Hepatocyte (in vitro differentiated cells): Measurements from ENCODE around the gene KCNK4. TPM values are rescaled to one million over a fixed set of nuclear protein-coding genes. Genes with fewer than 3 reads are reported as not detected.

ENCODE experiments used
- DNase-seq: peaks from one replicate; pipeline ENCODE4 v3.0.0-alpha.2; 2016; ENCODE audit warnings: low spot score
- H2AFZ ChIP-seq: fragments of 200-600 bp; sonication (generic); 2 replicates; pipeline ENCODE4 v1.6.0; 2016; ENCODE audit warnings: antibody characterized with exemption, mild to moderate bottlenecking
- H3K27ac ChIP-seq: fragments of 200-600 bp; sonication (generic); 2 replicates; pipeline ENCODE4 v1.5.1; 2016; ENCODE audit warnings: mild to moderate bottlenecking
- H3K27me3 ChIP-seq: fragments of 200-600 bp; sonication (generic); 2 replicates; pipeline ENCODE4 v1.6.1; 2016
- H3K36me3 ChIP-seq: fragments of 200-600 bp; sonication (generic); replicated peaks from 2 replicates; pipeline ENCODE4 v1.5.1; 2016; ENCODE audit warnings: low read depth; ENCODE audit not compliant: insufficient read depth
- H3K4me1 ChIP-seq: fragments of 200-600 bp; sonication (generic); 2 replicates; pipeline ENCODE4 v1.5.1; 2016; ENCODE audit warnings: mild to moderate bottlenecking, moderate library complexity; ENCODE audit not compliant: insufficient read depth
- H3K4me2 ChIP-seq: fragments of 200-600 bp; sonication (generic); 2 replicates; pipeline ENCODE4 v1.6.0; 2016
- H3K4me3 ChIP-seq: fragments of 200-600 bp; sonication (generic); 2 replicates; pipeline ENCODE4 v1.5.1; 2016; ENCODE audit warnings: mild to moderate bottlenecking
- H3K79me2 ChIP-seq: fragments of 200-600 bp; sonication (generic); 2 replicates; pipeline ENCODE4 v1.6.0; 2017; ENCODE audit warnings: mild to moderate bottlenecking
- H3K9me2 ChIP-seq: fragments of 200-600 bp; sonication (generic); replicated peaks from 2 replicates; pipeline ENCODE4 v1.6.0; 2017; ENCODE audit warnings: mild to moderate bottlenecking; ENCODE audit not compliant: insufficient read depth
- H3K9me3 ChIP-seq: fragments of 200-600 bp; sonication (generic); 2 replicates; pipeline ENCODE4 v1.5.1; 2016; ENCODE audit warnings: low read depth, mild to moderate bottlenecking
- H4K20me1 ChIP-seq: fragments of 200-600 bp; sonication (generic); 2 replicates; pipeline ENCODE4 v1.6.0; 2016; ENCODE audit warnings: mild to moderate bottlenecking; ENCODE audit not compliant: insufficient read depth, poor library complexity, severe bottlenecking
- CTCF ChIP-seq: fragments of 200-600 bp; sonication (generic); IDR thresholded peaks from 2 replicates; pipeline ENCODE4 v1.5.1; 2016; ENCODE audit warnings: antibody characterized with exemption, mild to moderate bottlenecking; ENCODE audit not compliant: poor library complexity
- EZH2 ChIP-seq: fragments of 200-600 bp; sonication (generic); IDR thresholded peaks from 2 replicates; pipeline ENCODE4 v1.6.1; 2016; ENCODE audit warnings: antibody characterized with exemption, mild to moderate bottlenecking, borderline replicate concordance
- EZH2phosphoT487 ChIP-seq: fragments of 200-600 bp; sonication (generic); IDR thresholded peaks from one replicate; pipeline ENCODE4 v1.6.1; 2018; ENCODE audit warnings: antibody characterized with exemption, mild to moderate bottlenecking, low read depth, moderate library complexity; ENCODE audit not compliant: unreplicated experiment, severe bottlenecking
- WGBS: methylation state at CpG from one replicate; pipeline ENCODE4 v1.1.6; 2016; ENCODE audit warnings: low lambda C conversion rate; ENCODE audit errors: missing lambda C conversion rate; 5-methylcytosine and 5-hydroxymethylcytosine counted together
- polyA plus RNA-seq: library from polyadenylated mRNA; unstranded; fragments of >200 nt; fragmentation: Nextera tagmentation; extraction: Ambion mirVana; gene quantifications from 2 replicates; pipeline ENCODE4 v1.2.1, GENCODE V29; 2016
- total RNA-seq: library from RNA; depleted of rRNA; stranded (reverse); fragments of >200 nt; gene quantifications from 2 replicates; pipeline ENCODE4 v1.2.3, GENCODE V29; 2014

KCNK4 gene
- total and polyA plus RNA-seq, 2 experiments from 2014 or later: not detected

DNA sequence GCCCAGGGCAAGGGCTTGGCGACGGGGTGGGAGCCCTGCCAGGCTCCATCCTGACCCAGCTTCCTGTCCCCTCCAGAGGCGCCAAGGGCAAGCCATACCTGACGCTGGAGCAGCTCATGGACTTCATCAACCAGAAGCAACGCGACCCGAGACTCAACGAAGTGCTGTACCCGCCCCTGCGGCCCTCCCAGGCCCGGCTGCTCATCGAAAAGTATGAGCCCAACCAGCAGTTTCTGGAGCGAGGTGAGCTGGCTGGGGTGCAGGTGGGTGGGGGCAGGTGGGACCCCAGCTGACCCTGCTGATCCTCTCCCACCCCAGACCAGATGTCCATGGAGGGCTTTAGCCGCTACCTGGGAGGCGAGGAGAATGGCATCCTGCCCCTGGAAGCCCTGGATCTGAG is 34.8 kb upstream of the KCNK4 start:
- no peak overlapping the region for H3K4me2 ChIP-seq
- no peaks in the 10 kb centered on the region for H3K9me3 ChIP-seq
- no peaks in the 10 kb centered on the region for H3K9me2 ChIP-seq
- H3K27me3 ChIP-seq: no peaks in the 10 kb centered on the region
- no peak overlapping the region for H3K27ac ChIP-seq
- DNase-seq: no peak
- H3K4me1 ChIP-seq: peaks cover 5% of the 10 kb centered on the region
- H2AFZ ChIP-seq: no peak overlapping the region
- H3K36me3 ChIP-seq: no peaks in the 10 kb centered on the region
- WGBS: 96% methylated on average over 15 of the region's 15 CpGs
- H3K79me2 ChIP-seq: peaks cover 16% of the 10 kb centered on the region
- H4K20me1 ChIP-seq: peaks cover 5% of the 10 kb centered on the region
- H3K4me3 ChIP-seq: no peak overlapping the region
- no peak for TF ChIP-seq EZH2phosphoT487
- no peak for TF ChIP-seq EZH2
- no peak for TF ChIP-seq CTCF

- H3K27ac ChIP-seq: no peak overlapping the region
- no peaks in the 10 kb centered on the region for H4K20me1 ChIP-seq
- H3K4me2 ChIP-seq: no peak overlapping the region
- H3K27me3 ChIP-seq: no peaks in the 10 kb centered on the region
- H3K4me3 ChIP-seq: no peak overlapping the region
- no peaks in the 10 kb centered on the region for H3K9me2 ChIP-seq
- H2AFZ ChIP-seq: no peak overlapping the region
- H3K36me3 ChIP-seq: no peaks in the 10 kb centered on the region
- TF ChIP-seq EZH2: no peak
- TF ChIP-seq EZH2phosphoT487: no peak
- no peak for TF ChIP-seq CTCF
- DNase-seq: no peak
- no peaks in the 10 kb centered on the region for H3K9me3 ChIP-seq
- no peaks in the 10 kb centered on the region for H3K4me1 ChIP-seq
- 93% methylated on average over 21 of the region's 24 CpGs for WGBS
- H3K79me2 ChIP-seq: no peaks in the 10 kb centered on the region
Measured at GRCh38 chr11:64258356-64258755, 32.7 kb upstream of the KCNK4 start.

DNA sequence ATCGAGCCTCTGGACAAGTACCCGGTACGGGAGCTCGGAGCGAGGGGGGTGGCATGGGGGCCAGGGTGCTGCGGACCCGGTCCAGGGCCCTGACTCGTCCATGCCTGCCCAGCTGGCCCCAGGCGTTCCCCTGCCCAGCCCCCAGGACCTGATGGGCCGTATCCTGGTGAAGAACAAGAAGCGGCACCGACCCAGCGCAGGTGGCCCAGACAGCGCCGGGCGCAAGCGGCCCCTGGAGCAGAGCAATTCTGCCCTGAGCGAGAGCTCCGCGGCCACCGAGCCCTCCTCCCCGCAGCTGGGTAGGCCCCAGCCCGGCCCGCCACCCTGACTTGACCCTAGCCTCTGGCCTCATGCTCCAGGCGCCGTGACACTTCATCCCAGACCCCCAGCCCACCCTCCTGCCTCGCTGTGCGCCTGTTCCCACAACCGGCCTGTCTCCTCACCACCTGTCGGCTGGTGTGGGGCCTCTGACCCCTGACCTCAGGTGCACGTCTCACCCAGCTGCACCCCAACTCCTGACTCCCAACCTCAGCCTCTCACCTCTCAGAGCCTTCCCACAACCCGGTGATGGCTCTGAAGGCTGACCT is 32.1 kb upstream of the KCNK4 start:
- DNase-seq: no peak
- H4K20me1 ChIP-seq: no peaks in the 10 kb centered on the region
- H3K9me3 ChIP-seq: no peaks in the 10 kb centered on the region
- no peak overlapping the region for H2AFZ ChIP-seq
- no peaks in the 10 kb centered on the region for H3K27me3 ChIP-seq
- H3K27ac ChIP-seq: no peak overlapping the region
- 98% methylated on average over 25 of the region's 32 CpGs for WGBS
- H3K4me3 ChIP-seq: no peak overlapping the region
- no peaks in the 10 kb centered on the region for H3K36me3 ChIP-seq
- no peaks in the 10 kb centered on the region for H3K9me2 ChIP-seq
- TF ChIP-seq EZH2phosphoT487: no peak
- no peak for TF ChIP-seq CTCF
- no peak for TF ChIP-seq EZH2
- H3K4me1 ChIP-seq: no peaks in the 10 kb centered on the region
- no peak overlapping the region for H3K4me2 ChIP-seq
- H3K79me2 ChIP-seq: no peaks in the 10 kb centered on the region
